ENCODE measurements around the gene HSP90AA1.

GRCh38 chr14:102084931-102085330 lies 1.9 kb downstream of the HSP90AA1 start:
- TF ChIP-seq ATF2 (CRISPR knock-in tag; IDR thresholded peaks at IDR 0.05; ENCODE audit: borderline replicate concordance, low read depth) (no peak), ZBTB43 (CRISPR knock-in tag; IDR thresholded peaks at IDR 0.05) (no peak), NR2C2 (CRISPR knock-in tag; IDR thresholded peaks at IDR 0.05) (no peak), CTCF (IDR thresholded peaks at IDR 0.05) (no peak), SP1 (CRISPR knock-in tag; conservative IDR thresholded peaks at IDR 0.05) (no peak), ZNF121 (CRISPR knock-in tag; IDR thresholded peaks at IDR 0.05) (no peak), ZBTB21 (CRISPR knock-in tag; IDR thresholded peaks at IDR 0.05; ENCODE audit: borderline replicate concordance) (no peak), NR1H2 (CRISPR knock-in tag; IDR thresholded peaks at IDR 0.05) (no peak), ESRRA (CRISPR knock-in tag; IDR thresholded peaks at IDR 0.05; ENCODE audit: borderline replicate concordance) (no peak), ATF6 (CRISPR knock-in tag; IDR thresholded peaks at IDR 0.05) (no peak), MLX (CRISPR knock-in tag; IDR thresholded peaks at IDR 0.05) (no peak)
